ENCODE measurements around the gene NFIB. TPM values are rescaled to one million over a fixed set of nuclear protein-coding genes. Genes with fewer than 3 reads are reported as not detected.

The NFIB gene
- total and polyA plus RNA-seq, 2 experiments from 2014 or later = 5.3 to 6.0 TPM

DNA sequence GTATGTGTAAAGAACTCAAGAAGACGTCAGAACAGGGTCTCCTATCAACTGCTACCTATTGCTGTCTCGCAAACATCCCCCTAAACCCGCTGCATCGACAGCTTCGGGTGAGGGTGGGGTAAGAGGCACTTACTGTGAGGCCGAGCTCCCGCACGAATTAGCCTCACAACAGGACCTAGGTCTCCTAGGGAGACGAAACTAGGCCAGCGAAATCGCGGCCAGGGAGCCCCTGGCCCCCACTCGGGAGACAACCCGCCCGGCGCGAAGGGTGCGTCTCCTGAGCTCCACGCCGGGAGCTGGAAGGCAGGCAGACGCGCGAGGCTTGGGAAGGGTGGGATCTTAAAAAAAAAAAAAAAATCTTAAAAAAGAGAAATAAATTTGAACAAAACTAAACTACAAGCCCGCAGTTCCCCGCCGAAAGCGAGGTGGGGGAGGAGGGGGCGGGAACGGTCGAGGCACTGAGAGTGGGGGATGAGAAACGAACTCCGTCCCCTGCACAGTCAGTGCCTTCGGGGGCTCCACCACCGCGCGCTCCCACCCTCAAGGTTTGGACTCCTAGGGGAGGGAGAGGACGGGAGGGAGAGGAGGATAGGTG, 33.0 kb upstream of the NFIB start:
- 6% methylated on average over 34 to 37 of the region's 37 CpGs for WGBS, 2 experiments (ENCODE audit: low coverage in 1 of 2, low lambda C conversion rate in 2 of 2, missing lambda C conversion rate in 2 of 2)

DNA sequence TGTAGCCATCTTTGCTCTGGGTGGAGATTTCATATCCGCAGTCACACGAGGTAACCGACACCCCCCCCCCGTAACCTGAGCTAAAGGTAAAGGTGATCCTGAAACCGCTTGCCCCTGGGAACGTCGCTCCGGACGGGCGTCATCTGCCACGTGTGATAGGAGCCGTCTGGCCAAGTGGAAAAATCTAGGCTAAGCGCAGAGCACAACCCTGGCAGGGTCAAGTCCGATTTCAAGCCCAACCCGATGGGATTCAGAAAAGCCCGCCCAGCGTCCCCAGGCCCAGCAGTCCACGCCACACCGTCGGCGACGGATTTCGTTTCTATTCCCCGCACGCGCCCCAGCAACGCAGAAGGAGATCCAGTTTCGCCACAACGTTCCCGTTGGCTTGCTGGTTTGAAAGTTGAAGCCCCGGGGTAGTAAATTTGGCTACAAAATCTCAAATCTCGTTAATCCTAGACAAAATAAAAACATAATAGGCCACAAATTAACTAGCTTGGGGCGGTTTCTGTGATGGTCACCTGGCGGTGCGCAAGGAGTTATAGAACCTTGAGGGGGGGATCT, 32.4 kb upstream of the NFIB start:
- Histone ChIP-seq H3K27me3 (replicated peaks; ENCODE audit: insufficient read depth) (peaks cover 93% of the 10 kb centered on the region), H3K4me1 (ENCODE audit: insufficient read depth) (peaks cover 8% of the 10 kb centered on the region; the same call in 1 of the 2 replicates), H3F3A (ENCODE audit: insufficient read depth) (no peaks in the 10 kb centered on the region), H2AFZ (no peak overlapping the region), H3K36me3 (ENCODE audit: low read depth) (no peaks in the 10 kb centered on the region), H3K9ac (no peak overlapping the region), H3K4me3 (no peak overlapping the region), H3K9me2 (ENCODE audit: insufficient read depth) (no peaks in the 10 kb centered on the region), H4K20me1 (ENCODE audit: insufficient read depth) (no peaks in the 10 kb centered on the region), H3K9me3 (ENCODE audit: low read depth) (no peaks in the 10 kb centered on the region), H3K27ac (no peak overlapping the region), H3K79me2 (ENCODE audit: insufficient read depth) (no peaks in the 10 kb centered on the region), H3K4me2 (ENCODE audit: unreplicated experiment) (no peak overlapping the region)
- no peak for TF ChIP-seq EZH2 (IDR thresholded peaks at IDR 0.05; ENCODE audit: insufficient read depth, poor library complexity, severe bottlenecking)
- no peak for TF ChIP-seq EZH2phosphoT487 (IDR thresholded peaks at IDR 0.05; ENCODE audit: insufficient read depth, low read depth)
- in situ Hi-C loops (cut with MboI) = no loop called here
- 73 to 79% methylated on average over 33 to 35 of the region's 35 CpGs for WGBS, 2 experiments (ENCODE audit: low coverage in 1 of 2, low lambda C conversion rate in 2 of 2, missing lambda C conversion rate in 2 of 2)
- no peak for DNase-seq

More for the DNA sequence above, 33.0 kb upstream of the NFIB start:
- no peak overlapping the region for H3K9ac ChIP-seq
- H3K4me3 ChIP-seq = peak overlapping the region; percentile 65
- no peaks in the 10 kb centered on the region for H3F3A ChIP-seq (ENCODE audit: insufficient read depth)
- no peaks in the 10 kb centered on the region for H3K9me3 ChIP-seq (ENCODE audit: low read depth)
- H2AFZ ChIP-seq = peak overlapping the region; percentile 62; the same call in 1 of the 2 replicates
- no peaks in the 10 kb centered on the region for H4K20me1 ChIP-seq (ENCODE audit: insufficient read depth)
- peaks cover 93% of the 10 kb centered on the region for H3K27me3 ChIP-seq (replicated peaks; ENCODE audit: insufficient read depth)
- H3K4me1 ChIP-seq (ENCODE audit: insufficient read depth) = peaks cover 8% of the 10 kb centered on the region; the same call in 1 of the 2 replicates
- peak overlapping the region; percentile 81 for H3K4me2 ChIP-seq (ENCODE audit: unreplicated experiment)
- no peak for DNase-seq
- TF ChIP-seq EZH2phosphoT487 (IDR thresholded peaks at IDR 0.05; ENCODE audit: insufficient read depth, low read depth) (0 out of 2 replicates have a peak, but pooled peaks have one; percentile 13), EZH2 (IDR thresholded peaks at IDR 0.05; ENCODE audit: insufficient read depth, poor library complexity, severe bottlenecking) (peak; percentile 64)
- in situ Hi-C loops (cut with MboI) = no loop called here
- H3K36me3 ChIP-seq (ENCODE audit: low read depth) = no peaks in the 10 kb centered on the region
- H3K79me2 ChIP-seq (ENCODE audit: insufficient read depth) = no peaks in the 10 kb centered on the region
- no peaks in the 10 kb centered on the region for H3K9me2 ChIP-seq (ENCODE audit: insufficient read depth)
- no peak overlapping the region for H3K27ac ChIP-seq

DNA sequence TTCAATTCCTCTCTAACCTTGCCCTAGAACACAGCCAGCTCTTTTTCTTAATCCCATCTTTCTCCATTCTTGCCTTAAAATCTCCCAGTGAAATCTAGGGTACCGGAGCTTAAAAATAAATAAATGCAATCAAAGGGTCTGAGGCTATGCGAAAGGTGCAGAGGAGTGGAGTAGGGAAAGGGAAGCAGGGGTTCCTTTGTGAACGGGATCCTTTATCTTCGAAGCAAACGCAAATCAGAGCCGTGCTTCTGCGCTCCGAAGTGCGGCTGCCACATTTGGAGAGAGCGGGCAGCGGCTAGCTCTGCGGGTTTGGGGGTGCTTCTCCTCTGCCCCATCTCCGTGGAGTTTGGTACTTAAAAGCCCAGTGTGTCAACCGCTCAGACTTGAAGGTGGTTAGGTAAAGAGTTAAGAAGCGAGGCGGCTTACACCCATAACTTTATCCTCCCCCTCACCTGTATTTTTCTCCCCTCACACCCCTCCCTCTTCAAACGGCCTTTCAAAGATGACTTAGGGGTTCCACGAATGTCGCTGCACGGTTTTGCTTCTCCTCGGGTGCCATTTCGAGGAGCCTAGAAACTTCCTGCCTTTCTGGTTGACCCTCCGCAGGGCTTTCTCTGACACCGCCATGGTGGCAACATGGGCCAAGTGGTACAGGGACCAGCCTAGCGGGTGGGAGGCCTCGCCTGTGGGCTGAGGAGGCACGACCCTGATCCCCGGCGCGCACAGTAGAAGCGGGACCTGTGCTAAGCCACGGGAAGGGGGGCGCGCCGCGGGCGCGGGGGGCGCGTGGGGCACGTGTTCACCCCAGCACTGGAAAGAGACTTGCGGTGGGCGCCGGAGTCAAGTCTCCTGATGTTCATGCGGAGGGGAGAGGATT, 31.7 kb upstream of the NFIB start:
- Histone ChIP-seq H3K9me2 (ENCODE audit: insufficient read depth) (no peaks in the 10 kb centered on the region), H2AFZ (no peak overlapping the region), H3K27me3 (replicated peaks; ENCODE audit: insufficient read depth) (peaks cover 91% of the 10 kb centered on the region), H3K79me2 (ENCODE audit: insufficient read depth) (no peaks in the 10 kb centered on the region), H3F3A (ENCODE audit: insufficient read depth) (no peaks in the 10 kb centered on the region), H3K9me3 (ENCODE audit: low read depth) (no peaks in the 10 kb centered on the region), H3K4me1 (ENCODE audit: insufficient read depth) (peaks cover 8% of the 10 kb centered on the region; the same call in 1 of the 2 replicates), H3K4me2 (ENCODE audit: unreplicated experiment) (no peak overlapping the region), H3K36me3 (ENCODE audit: low read depth) (no peaks in the 10 kb centered on the region), H3K9ac (no peak overlapping the region), H4K20me1 (ENCODE audit: insufficient read depth) (no peaks in the 10 kb centered on the region), H3K27ac (no peak overlapping the region), H3K4me3 (no peak overlapping the region)
- WGBS, 2 experiments (ENCODE audit: low coverage in 1 of 2, low lambda C conversion rate in 2 of 2, missing lambda C conversion rate in 2 of 2) = 94 to 95% methylated on average over 45 of the region's 45 CpGs
- in situ Hi-C loops (cut with MboI) = no loop called here
- TF ChIP-seq EZH2 (IDR thresholded peaks at IDR 0.05; ENCODE audit: insufficient read depth, poor library complexity, severe bottlenecking) (no peak), EZH2phosphoT487 (IDR thresholded peaks at IDR 0.05; ENCODE audit: insufficient read depth, low read depth) (no peak)
- no peak for DNase-seq

DNA sequence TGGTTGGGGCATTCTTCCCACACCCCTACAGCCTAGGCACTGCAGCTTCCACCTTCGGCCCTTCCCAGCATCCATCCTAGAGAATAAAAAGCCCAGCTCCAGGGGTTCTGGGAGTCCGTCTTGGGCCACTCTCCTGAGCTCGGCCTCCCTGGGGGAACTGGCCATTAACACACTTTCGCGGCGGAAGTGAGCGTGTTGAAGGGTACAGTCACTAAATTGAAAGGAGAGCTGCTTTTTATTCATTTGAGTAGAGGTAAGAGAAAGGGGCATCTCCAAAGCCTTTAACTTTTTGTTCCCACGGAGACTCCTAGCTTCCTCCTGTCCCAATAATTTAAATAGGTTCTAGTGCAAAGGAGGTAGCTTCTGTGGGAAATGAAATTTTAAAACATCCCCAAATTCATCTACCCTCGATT, 31.0 kb upstream of the NFIB start:
- DNase-seq = no peak
- Histone ChIP-seq H3K9me2 (ENCODE audit: insufficient read depth) (no peaks in the 10 kb centered on the region), H3K9me3 (ENCODE audit: low read depth) (no peaks in the 10 kb centered on the region), H3K36me3 (ENCODE audit: low read depth) (no peaks in the 10 kb centered on the region), H3K4me1 (ENCODE audit: insufficient read depth) (peaks cover 8% of the 10 kb centered on the region; the same call in 1 of the 2 replicates), H3K4me2 (ENCODE audit: unreplicated experiment) (no peak overlapping the region), H4K20me1 (ENCODE audit: insufficient read depth) (no peaks in the 10 kb centered on the region), H3F3A (ENCODE audit: insufficient read depth) (no peaks in the 10 kb centered on the region), H3K79me2 (ENCODE audit: insufficient read depth) (no peaks in the 10 kb centered on the region), H3K9ac (no peak overlapping the region), H2AFZ (no peak overlapping the region), H3K4me3 (no peak overlapping the region), H3K27me3 (replicated peaks; ENCODE audit: insufficient read depth) (peaks cover 94% of the 10 kb centered on the region), H3K27ac (no peak overlapping the region)
- 75 to 76% methylated on average over 9 of the region's 9 CpGs for WGBS, 2 experiments (ENCODE audit: low coverage in 1 of 2, low lambda C conversion rate in 2 of 2, missing lambda C conversion rate in 2 of 2)
- in situ Hi-C loops (cut with MboI) = no loop called here
- TF ChIP-seq EZH2phosphoT487 (IDR thresholded peaks at IDR 0.05; ENCODE audit: insufficient read depth, low read depth) (no peak), EZH2 (IDR thresholded peaks at IDR 0.05; ENCODE audit: insufficient read depth, poor library complexity, severe bottlenecking) (no peak)

Measured in GM23248 (cell line).